Kidney (tissue), 14 donors: Measurements from ENCODE around the gene DTYMK. TPM values are rescaled to one million over a fixed set of nuclear protein-coding genes. Genes with fewer than 3 reads are reported as not detected.

Experiments used
- DNase-seq, 5 donors: peaks; one replicate each; pipeline ENCODE4 v3.0.0-alpha.2; 2013 to 2020
- FAIRE-seq: peaks from 2 replicates; lab custom pipeline; 2012; peaks lifted over from hg19 to GRCh38; lab: Jason Lieb, UNC
- H3K27ac ChIP-seq, 2 donors: one replicate each; pipeline ENCODE4 v1.7.0; 2013; ENCODE audit warnings: low read depth in 2 of 2, low read length in 2 of 2, inconsistent platforms in 1 of 2
- H3K27me3 ChIP-seq: one replicate; pipeline ENCODE4 v1.7.1; 2013; ENCODE audit warnings: low read length, inconsistent platforms; ENCODE audit not compliant: control insufficient read depth, insufficient read depth
- H3K36me3 ChIP-seq, 3 donors: one replicate each; pipeline versions ENCODE4 v1.7.0 to v1.7.1; 2013; ENCODE audit warnings: low read length in 3 of 3, control low read depth in 1 of 3, inconsistent platforms in 1 of 3; ENCODE audit not compliant: insufficient read depth in 3 of 3, control insufficient read depth in 2 of 3
- H3K4me1 ChIP-seq, 3 donors: one replicate each; pipeline versions ENCODE4 v1.7.0 to v1.7.1; 2013; ENCODE audit warnings: low read length in 3 of 3, inconsistent platforms in 1 of 3, low read depth in 1 of 3; ENCODE audit not compliant: control insufficient read depth in 2 of 3, insufficient read depth in 2 of 3
- H3K4me3 ChIP-seq, 3 donors: one replicate each; pipeline versions ENCODE4 v1.7.0 to v1.8.1; 2013; ENCODE audit warnings: low read length in 3 of 3, control low read depth in 1 of 3, inconsistent platforms in 1 of 3
- H3K9ac ChIP-seq, 3 donors: one replicate each; pipeline versions ENCODE4 v1.7.0 to v1.7.1; 2013; ENCODE audit warnings: low read length in 3 of 3, control low read depth in 1 of 3, inconsistent platforms in 1 of 3
- H3K9me3 ChIP-seq, 3 donors: one replicate each; pipeline versions ENCODE4 v1.7.0 to v1.7.1; 2013; ENCODE audit warnings: low read length in 3 of 3, control low read depth in 1 of 3, inconsistent platforms in 1 of 3; ENCODE audit not compliant: control insufficient read depth in 2 of 3, insufficient read depth in 1 of 3
- intact Hi-C: fragments of 100-400 bp; cut with DNase I; formaldehyde crosslinking; loops from one replicate; pipeline ENCODE4 v1.11.1; 2022
- polyA plus RNA-seq: library from polyadenylated mRNA; stranded (reverse); fragments of 350-450 nt; fragmentation: Illumina TruSeq; extraction: RNeasy Lipid Tissue Mini Kit (QIAGEN cat#74804); gene quantifications from one replicate; pipeline ENCODE4 v1.2.3, GENCODE V29; 2014; ENCODE audit warnings: low read depth, low replicate concordance; ENCODE audit not compliant: insufficient read depth
- total RNA-seq: library from RNA; stranded (reverse); fragmentation: NEBNext Ultra II Directional; extraction: Animal tissue kit (Norgen Biotek cat#: 25700); gene quantifications from one replicate; pipeline ENCODE4 v1.2.1, GENCODE V29; 2021
- TF ChIP-seq, protein P1 (sequence below): IDR thresholded peaks from 3 replicates; pipeline ENCODE4 v1.5.1; 2012; ENCODE audit warnings: mild to moderate bottlenecking, moderate library complexity, borderline replicate concordance; ENCODE audit not compliant: insufficient read depth; ENCODE audit errors: extremely low read depth
- donor health status: control.
- donor health status: control.
- donor health status: control.
- donor health status: control.
- donor health status: control.
- donor health status: DM: yes; HTN: yes; CAD: no.
- donor health status: Normal renal cell carcinoma (clear cell type).

DTYMK gene
- total and polyA plus RNA-seq, 2 donors from 2014 or later = 19.0 to 27.1 TPM

DNA sequence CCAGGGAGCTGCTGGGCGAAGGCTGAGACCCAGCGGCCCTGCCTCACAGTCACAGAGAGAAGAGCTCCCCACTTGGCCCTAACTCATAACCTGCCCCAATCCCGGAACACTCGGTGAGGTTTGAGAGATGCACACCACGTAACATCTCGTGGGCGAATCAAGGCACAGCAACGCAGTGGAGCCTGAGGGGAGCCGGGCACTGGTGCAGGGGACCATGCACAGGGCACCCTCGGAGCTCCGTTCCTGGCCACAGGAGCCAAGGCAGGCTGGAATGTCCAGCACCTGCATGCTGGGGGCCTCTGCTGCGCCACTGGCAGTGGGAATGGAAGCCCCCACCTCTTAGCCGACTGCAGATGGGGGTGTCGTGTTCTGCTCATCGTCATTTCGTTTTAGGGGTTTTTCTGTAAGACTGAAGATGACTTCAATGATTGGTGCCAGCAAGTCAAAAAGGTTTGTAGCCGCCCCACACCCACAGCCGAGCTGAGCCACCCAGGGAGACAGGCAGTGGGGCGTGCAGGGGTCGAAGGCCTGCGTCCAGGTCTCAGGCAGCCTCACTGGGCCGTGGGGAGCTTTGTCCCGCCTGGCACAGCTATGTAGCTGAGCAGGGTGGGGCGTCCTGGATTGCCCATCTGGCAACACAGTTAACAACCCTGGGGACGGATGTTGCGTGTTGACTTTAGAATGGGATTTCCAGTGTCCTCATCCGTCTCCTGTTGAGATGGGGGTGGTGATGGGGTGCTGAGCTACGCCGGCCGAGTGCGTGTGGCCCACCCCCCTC, 16.1 kb downstream of the DTYMK start:
- no peaks in the 10 kb centered on the region for H3K27me3 ChIP-seq
- FAIRE-seq (no peak), DNase-seq (peak in 1 of 5 donors; percentile 54)
- no peaks in the 10 kb centered on the region for H3K4me1 ChIP-seq
- H3K9ac ChIP-seq = no peak overlapping the region
- H3K27ac ChIP-seq = no peak overlapping the region
- intact Hi-C loops = no loop called here
- peaks cover 0 to 27% (median 18%) of the 10 kb centered on the region in 3 donors for H3K36me3 ChIP-seq
- no peaks in the 10 kb centered on the region for H3K9me3 ChIP-seq
- no peak overlapping the region for H3K4me3 ChIP-seq
- TF ChIP-seq, protein P1, sequence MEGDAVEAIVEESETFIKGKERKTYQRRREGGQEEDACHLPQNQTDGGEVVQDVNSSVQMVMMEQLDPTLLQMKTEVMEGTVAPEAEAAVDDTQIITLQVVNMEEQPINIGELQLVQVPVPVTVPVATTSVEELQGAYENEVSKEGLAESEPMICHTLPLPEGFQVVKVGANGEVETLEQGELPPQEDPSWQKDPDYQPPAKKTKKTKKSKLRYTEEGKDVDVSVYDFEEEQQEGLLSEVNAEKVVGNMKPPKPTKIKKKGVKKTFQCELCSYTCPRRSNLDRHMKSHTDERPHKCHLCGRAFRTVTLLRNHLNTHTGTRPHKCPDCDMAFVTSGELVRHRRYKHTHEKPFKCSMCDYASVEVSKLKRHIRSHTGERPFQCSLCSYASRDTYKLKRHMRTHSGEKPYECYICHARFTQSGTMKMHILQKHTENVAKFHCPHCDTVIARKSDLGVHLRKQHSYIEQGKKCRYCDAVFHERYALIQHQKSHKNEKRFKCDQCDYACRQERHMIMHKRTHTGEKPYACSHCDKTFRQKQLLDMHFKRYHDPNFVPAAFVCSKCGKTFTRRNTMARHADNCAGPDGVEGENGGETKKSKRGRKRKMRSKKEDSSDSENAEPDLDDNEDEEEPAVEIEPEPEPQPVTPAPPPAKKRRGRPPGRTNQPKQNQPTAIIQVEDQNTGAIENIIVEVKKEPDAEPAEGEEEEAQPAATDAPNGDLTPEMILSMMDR = no peak

DNA sequence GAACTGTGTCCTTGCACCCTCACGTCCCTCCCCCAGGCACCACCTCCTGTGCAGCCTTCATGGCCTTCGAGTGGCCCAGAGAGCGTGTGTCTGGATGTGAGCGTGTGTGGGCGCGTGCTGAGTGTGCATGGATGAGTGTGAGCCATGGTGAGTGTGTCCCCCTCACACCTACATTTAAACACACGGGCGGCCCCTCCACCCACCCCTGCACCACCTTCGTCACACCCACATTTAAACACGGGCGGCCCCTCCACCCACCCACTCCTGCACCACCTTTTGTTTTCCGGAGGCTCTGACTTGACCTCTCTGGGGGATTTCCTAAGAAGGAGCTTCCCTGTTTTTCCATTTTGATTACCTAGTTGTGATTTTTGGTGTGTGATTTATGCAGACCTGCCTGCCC, 17.8 kb downstream of the DTYMK start:
- Histone ChIP-seq H3K27me3 (no peaks in the 10 kb centered on the region), H3K4me3 (no peak overlapping the region), H3K4me1 (no peaks in the 10 kb centered on the region), H3K27ac (no peak overlapping the region), H3K9me3 (no peaks in the 10 kb centered on the region), H3K36me3 (peaks cover 0 to 27% (median 18%) of the 10 kb centered on the region in 3 donors), H3K9ac (no peak overlapping the region)
- no peak for DNase-seq
- FAIRE-seq = no peak
- intact Hi-C loops = no loop called here
- TF ChIP-seq, protein P1 = no peak

DNA sequence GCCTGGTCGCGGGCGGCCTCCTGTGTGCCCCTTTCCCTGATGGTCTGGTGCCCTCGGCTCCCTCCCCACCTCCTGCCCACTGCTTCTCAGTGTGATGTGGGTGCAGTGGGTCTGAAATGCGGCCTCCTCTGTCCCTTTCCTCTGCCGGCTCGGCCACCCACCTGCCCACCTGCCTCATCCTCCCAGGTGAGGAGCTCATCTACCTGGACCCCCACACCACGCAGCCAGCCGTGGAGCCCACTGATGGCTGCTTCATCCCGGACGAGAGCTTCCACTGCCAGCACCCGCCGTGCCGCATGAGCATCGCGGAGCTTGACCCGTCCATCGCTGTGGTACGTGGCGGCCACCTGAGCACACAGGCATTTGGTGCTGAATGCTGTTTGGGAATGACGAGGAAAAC, 18.3 kb downstream of the DTYMK start:
- H3K27ac ChIP-seq = no peak overlapping the region
- intact Hi-C loops = no loop called here
- H3K9ac ChIP-seq = no peak overlapping the region
- peak in 1 of 5 donors; percentile 56 for DNase-seq
- no peak overlapping the region for H3K4me3 ChIP-seq
- TF ChIP-seq, protein P1 = no peak
- no peaks in the 10 kb centered on the region for H3K27me3 ChIP-seq
- no peaks in the 10 kb centered on the region for H3K9me3 ChIP-seq
- H3K4me1 ChIP-seq = no peaks in the 10 kb centered on the region
- no peak for FAIRE-seq
- H3K36me3 ChIP-seq = peaks cover 0 to 27% (median 18%) of the 10 kb centered on the region in 3 donors
